Astrocyte (in vitro differentiated cells and primary cell): ENCODE results near the gene LEUTX.

Experiments used
- EZH2 ChIP-seq: IDR thresholded peaks from 2 replicates; pipeline ENCODE4 v1.6.1; 2012; ENCODE audit warnings: mild to moderate bottlenecking, low read length, inconsistent platforms; ENCODE audit not compliant: insufficient read depth
- TF ChIP-seq, protein P1 (sequence below): IDR thresholded peaks from 2 replicates; pipeline ENCODE4 v1.5.1; 2011; ENCODE audit warnings: low read depth, mild to moderate bottlenecking, inconsistent platforms, low read length, moderate library complexity; ENCODE audit not compliant: insufficient read depth

DNA sequence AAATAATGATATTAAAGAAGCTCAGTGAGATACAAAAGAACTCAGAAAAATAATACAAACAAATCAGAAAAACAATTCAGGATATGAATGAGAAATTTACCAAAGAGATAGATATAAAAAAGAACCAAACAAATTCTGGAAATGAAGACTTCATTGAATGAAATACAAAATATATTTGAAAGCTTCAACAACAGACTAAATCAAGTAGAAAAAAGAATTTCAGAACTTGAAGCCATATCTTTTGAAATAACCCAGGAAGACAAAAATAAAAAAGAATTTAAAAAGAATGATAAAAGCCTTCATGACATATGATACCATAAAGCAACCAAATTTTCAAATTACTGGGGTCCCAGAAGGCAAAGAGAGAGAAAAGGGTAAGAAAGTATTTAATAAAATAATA, 9.6 kb downstream of the LEUTX start:
- TF ChIP-seq, protein P1, sequence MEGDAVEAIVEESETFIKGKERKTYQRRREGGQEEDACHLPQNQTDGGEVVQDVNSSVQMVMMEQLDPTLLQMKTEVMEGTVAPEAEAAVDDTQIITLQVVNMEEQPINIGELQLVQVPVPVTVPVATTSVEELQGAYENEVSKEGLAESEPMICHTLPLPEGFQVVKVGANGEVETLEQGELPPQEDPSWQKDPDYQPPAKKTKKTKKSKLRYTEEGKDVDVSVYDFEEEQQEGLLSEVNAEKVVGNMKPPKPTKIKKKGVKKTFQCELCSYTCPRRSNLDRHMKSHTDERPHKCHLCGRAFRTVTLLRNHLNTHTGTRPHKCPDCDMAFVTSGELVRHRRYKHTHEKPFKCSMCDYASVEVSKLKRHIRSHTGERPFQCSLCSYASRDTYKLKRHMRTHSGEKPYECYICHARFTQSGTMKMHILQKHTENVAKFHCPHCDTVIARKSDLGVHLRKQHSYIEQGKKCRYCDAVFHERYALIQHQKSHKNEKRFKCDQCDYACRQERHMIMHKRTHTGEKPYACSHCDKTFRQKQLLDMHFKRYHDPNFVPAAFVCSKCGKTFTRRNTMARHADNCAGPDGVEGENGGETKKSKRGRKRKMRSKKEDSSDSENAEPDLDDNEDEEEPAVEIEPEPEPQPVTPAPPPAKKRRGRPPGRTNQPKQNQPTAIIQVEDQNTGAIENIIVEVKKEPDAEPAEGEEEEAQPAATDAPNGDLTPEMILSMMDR = no peak
- TF ChIP-seq EZH2 = no peak
